Rectal smooth muscle tissue (tissue), 1 donor: ENCODE results near the gene ENSA.
"Not testable (repeated sequence)": the region's sequence is repeated elsewhere in the genome, so short reads cannot be mapped to it uniquely, and the experiment has no call there.

Experiments used
- H3K27ac ChIP-seq: one replicate; pipeline ENCODE4 v1.7.0; 2013; ENCODE audit warnings: low read depth, low read length, inconsistent platforms
- H3K27me3 ChIP-seq: one replicate; pipeline ENCODE4 v1.7.0; 2013; ENCODE audit warnings: low read length; ENCODE audit not compliant: control insufficient read depth, insufficient read depth
- H3K36me3 ChIP-seq: one replicate; pipeline ENCODE4 v1.7.0; 2013; ENCODE audit warnings: low read length; ENCODE audit not compliant: control insufficient read depth, insufficient read depth
- H3K4me1 ChIP-seq: one replicate; pipeline ENCODE4 v1.7.0; 2013; ENCODE audit warnings: low read length; ENCODE audit not compliant: control insufficient read depth, insufficient read depth
- H3K4me3 ChIP-seq: one replicate; pipeline ENCODE4 v1.7.0; 2013; ENCODE audit warnings: low read length
- H3K9ac ChIP-seq: one replicate; pipeline ENCODE4 v1.7.0; 2013; ENCODE audit warnings: low read length

The ENSA gene

GRCh38 chr1:150641126-150641815 lies 11.9 kb upstream of the ENSA start:
- not testable (repeated sequence) for H3K9ac ChIP-seq, H3K36me3 ChIP-seq, H3K4me1 ChIP-seq, H3K27ac ChIP-seq, H3K27me3 ChIP-seq, H3K4me3 ChIP-seq

DNA sequence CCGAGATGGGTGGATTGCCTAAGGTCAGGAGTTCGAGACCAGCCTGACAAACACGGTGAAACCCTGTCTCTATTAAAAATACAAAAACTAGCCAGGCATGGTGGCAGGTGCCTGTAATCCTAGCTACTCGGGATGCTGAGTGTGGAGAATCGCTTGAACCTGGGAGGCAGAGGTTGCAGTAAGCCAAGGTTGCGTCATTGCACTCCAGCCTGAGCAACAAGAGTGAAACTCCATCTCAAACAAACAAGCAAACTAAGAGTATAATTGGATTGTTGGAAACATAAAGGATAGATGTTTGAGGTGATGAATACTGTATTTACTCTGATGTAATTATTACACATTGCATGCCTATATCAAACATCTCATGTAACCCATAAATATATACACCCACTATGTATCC lies 9.0 kb upstream of the ENSA start:
- not testable (repeated sequence) for H3K4me1 ChIP-seq, H3K4me3 ChIP-seq

GRCh38 chr1:150634839-150635622 lies 5.6 kb upstream of the ENSA start:
- not testable (repeated sequence) for H3K36me3 ChIP-seq, H3K4me1 ChIP-seq, H3K4me3 ChIP-seq, H3K27me3 ChIP-seq, H3K9ac ChIP-seq, H3K27ac ChIP-seq

More for the DNA sequence above, 9.0 kb upstream of the ENSA start:
- H3K27me3 ChIP-seq, H3K27ac ChIP-seq, H3K36me3 ChIP-seq, H3K9ac ChIP-seq: not testable (repeated sequence)

GRCh38 chr1:150628766-150629114 lies 672 bp downstream of the ENSA start:
- peak overlapping the region; percentile 66 for H3K9ac ChIP-seq

DNA sequence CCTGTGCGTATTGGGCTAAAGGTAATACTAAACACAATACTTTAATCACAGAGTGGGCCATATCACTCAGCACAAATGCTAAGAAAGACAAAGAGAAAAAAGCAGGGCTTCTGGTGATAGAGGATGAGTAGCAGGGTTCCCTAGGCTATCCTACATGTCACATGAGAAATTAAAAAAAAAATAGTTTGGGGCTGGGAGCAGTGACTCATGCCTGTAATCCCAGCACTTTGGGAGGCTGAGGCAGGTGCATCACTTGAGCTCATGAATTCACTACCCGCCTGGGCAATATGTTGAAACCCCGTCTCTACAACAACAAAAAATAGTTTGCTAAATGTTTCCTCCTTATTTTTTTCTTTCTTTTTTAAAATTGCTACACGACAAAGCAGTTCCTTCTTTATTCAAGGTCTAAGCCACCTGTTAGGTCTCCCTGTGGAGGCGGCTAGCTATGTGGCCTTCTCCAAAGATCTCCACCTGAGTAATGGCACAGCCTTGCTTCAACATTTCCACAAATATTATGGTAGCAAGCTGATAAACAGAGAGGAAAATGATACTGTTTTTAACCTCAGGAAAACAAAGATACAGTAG lies 1.5 kb downstream of the ENSA start:
- H3K27me3 ChIP-seq = no peaks in the 10 kb centered on the region
- H3K36me3 ChIP-seq = peaks cover 28% of the 10 kb centered on the region
- H3K4me1 ChIP-seq = peaks cover 14% of the 10 kb centered on the region
- H3K4me3 ChIP-seq = peak overlapping the region; percentile 76
- H3K9ac ChIP-seq = no peak overlapping the region
- peak overlapping the region; percentile 99 for H3K27ac ChIP-seq

More at GRCh38 chr1:150628766-150629114, 672 bp downstream of the ENSA start:
- peaks cover 25% of the 10 kb centered on the region for H3K36me3 ChIP-seq
- H3K27ac ChIP-seq = peak overlapping the region; percentile 99
- peak overlapping the region; percentile 76 for H3K4me3 ChIP-seq
- H3K27me3 ChIP-seq = no peaks in the 10 kb centered on the region
- H3K4me1 ChIP-seq = peaks cover 14% of the 10 kb centered on the region

DNA sequence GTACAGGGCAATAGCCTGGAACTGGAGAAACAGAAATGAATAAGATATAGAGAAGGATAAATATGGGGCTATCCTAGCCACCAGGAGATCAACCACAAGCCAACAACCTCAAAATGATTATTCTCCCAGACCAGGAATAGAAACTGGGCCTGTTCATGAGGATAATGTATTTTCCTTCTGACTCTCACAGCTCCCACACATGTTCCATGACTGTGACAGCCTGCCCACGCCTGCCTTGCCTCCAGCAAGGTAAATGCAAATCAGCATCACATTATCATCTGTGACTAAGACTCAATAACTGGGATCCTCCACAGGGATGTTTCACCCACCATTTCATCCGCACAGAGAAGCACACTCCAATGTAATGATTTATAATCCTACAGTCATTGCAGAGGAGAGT lies 3.3 kb downstream of the ENSA start:
- H3K4me3 ChIP-seq = no peak overlapping the region
- peaks cover 18% of the 10 kb centered on the region for H3K4me1 ChIP-seq
- H3K27me3 ChIP-seq = no peaks in the 10 kb centered on the region
- H3K9ac ChIP-seq = no peak overlapping the region
- peaks cover 29% of the 10 kb centered on the region for H3K36me3 ChIP-seq
- no peak overlapping the region for H3K27ac ChIP-seq

GRCh38 chr1:150624546-150624945 lies 4.9 kb downstream of the ENSA start:
- not testable (repeated sequence) for H3K4me3 ChIP-seq, H3K27ac ChIP-seq, H3K27me3 ChIP-seq, H3K9ac ChIP-seq
- peaks cover 29% of the 10 kb centered on the region for H3K36me3 ChIP-seq
- peaks cover 23% of the 10 kb centered on the region for H3K4me1 ChIP-seq

- Histone ChIP-seq H3K4me1 (peaks cover 24% of the 10 kb centered on the region), H3K36me3 (peaks cover 29% of the 10 kb centered on the region)
- not testable (repeated sequence) for H3K9ac ChIP-seq, H3K4me3 ChIP-seq, H3K27me3 ChIP-seq, H3K27ac ChIP-seq
These were observed 5.3 kb downstream of the ENSA start for GRCh38 chr1:150624134-150624533.

GRCh38 chr1:150622303-150622975 lies 7.0 kb downstream of the ENSA start:
- Histone ChIP-seq H3K4me3 (no peak overlapping the region), H3K9ac (no peak overlapping the region), H3K36me3 (peaks cover 29% of the 10 kb centered on the region), H3K27me3 (no peaks in the 10 kb centered on the region), H3K4me1 (peaks cover 15% of the 10 kb centered on the region), H3K27ac (peak overlapping the region; percentile 37)

DNA sequence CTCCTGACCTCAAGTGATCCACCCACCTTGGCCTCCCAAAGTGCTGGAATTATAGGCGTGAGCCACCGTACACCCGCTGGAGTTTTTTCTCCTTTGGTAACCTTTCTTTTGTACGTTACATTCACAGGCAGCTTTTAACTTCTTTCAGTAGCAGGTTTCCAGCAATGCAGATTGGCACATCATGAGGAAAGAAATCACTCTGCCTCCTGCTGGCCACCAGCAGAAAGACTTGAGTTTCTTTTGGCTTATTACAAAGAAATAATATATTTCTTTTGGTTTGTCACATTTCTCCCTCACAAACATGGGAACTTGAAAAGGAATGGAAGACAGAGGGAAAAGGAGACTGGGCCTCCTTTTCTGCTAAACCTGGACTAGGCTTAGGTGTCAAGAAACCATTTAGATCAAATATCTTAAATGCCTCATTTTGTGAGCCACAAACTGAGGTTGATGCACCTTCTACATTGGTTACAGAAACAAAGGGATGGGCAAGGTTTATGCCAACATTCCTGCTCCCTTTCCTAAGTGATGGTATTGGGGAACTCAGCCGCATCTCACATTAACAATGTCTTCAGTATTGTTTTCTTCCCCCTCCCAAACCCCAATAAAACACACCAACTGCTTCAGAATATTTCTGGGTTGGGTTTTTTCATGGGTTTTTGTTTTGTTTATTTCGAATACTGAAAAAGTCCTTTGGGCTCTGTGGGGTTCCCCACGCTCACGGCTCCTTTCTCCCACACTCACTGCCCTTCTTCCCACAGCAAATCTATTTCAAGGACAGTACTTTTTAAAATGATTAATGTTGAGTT lies 7.7 kb downstream of the ENSA start:
- no peak overlapping the region for H3K9ac ChIP-seq
- H3K36me3 ChIP-seq = peaks cover 26% of the 10 kb centered on the region
- peaks cover 15% of the 10 kb centered on the region for H3K4me1 ChIP-seq
- H3K4me3 ChIP-seq = no peak overlapping the region
- no peaks in the 10 kb centered on the region for H3K27me3 ChIP-seq
- peak overlapping the region; percentile 37 for H3K27ac ChIP-seq

- H3K27ac ChIP-seq = no peak overlapping the region
- H3K9ac ChIP-seq = no peak overlapping the region
- H3K27me3 ChIP-seq = no peaks in the 10 kb centered on the region
- peaks cover 20% of the 10 kb centered on the region for H3K36me3 ChIP-seq
- peaks cover 15% of the 10 kb centered on the region for H3K4me1 ChIP-seq
- H3K4me3 ChIP-seq = no peak overlapping the region
These were observed 8.5 kb downstream of the ENSA start for GRCh38 chr1:150620919-150621318.
